ENCODE results near the gene SKAP1. TPM values are rescaled to one million over a fixed set of nuclear protein-coding genes. Genes with fewer than 3 reads are reported as not detected.

SKAP1 gene
- total and polyA plus RNA-seq, 2 experiments from 2014 or later = 0.27 TPM; not detected in 1

GRCh38 chr17:48126532-48126850 is 303.5 kb downstream of the SKAP1 start:
- no peaks in the 10 kb centered on the region for H3K27me3 ChIP-seq (ENCODE audit: insufficient read depth)

More at GRCh38 chr17:48126532-48126850, 303.5 kb downstream of the SKAP1 start:
- peaks cover 6% of the 10 kb centered on the region for H3K27me3 Mint-ChIP-seq (ENCODE audit: insufficient read depth, low read depth, poor library complexity)
- peaks cover 11% of the 10 kb centered on the region for H3K36me3 Mint-ChIP-seq (ENCODE audit: low read depth)
- H3K27ac Mint-ChIP-seq = no peak overlapping the region
- H3K4me3 ChIP-seq = no peak overlapping the region
- no peak overlapping the region for H3K4me2 ChIP-seq
- ATAC-seq = no peak
- H4K20me1 ChIP-seq (replicated peaks; ENCODE audit: insufficient read depth) = 0 out of 2 replicates have a peak, but pooled peaks cover 5% of the 10 kb centered on the region
- DNase-seq (ENCODE audit: low spot score) = no peak
- no peak overlapping the region for H3K4me3 Mint-ChIP-seq
- no peak overlapping the region for H2AFZ ChIP-seq
- no peaks in the 10 kb centered on the region for H3K9me3 Mint-ChIP-seq
- TF ChIP-seq CTCF (conservative IDR thresholded peaks at IDR 0.05; ENCODE audit: low read depth in 2 of 2) (no peak), EZH2 (IDR thresholded peaks at IDR 0.05; ENCODE audit: low read depth, unreplicated experiment) (no peak), ZNF331 (CRISPR knock-in tag; IDR thresholded peaks at IDR 0.05; ENCODE audit: low read depth) (no peak), ZNF114 (CRISPR knock-in tag; IDR thresholded peaks at IDR 0.05) (no peak), CREB1 (CRISPR knock-in tag; IDR thresholded peaks at IDR 0.05; ENCODE audit: low read depth) (no peak), REST (IDR thresholded peaks at IDR 0.05; ENCODE audit: unreplicated experiment) (no peak), STAT1 (IDR thresholded peaks at IDR 0.05; ENCODE audit: unreplicated experiment) (no peak), JUNB (IDR thresholded peaks at IDR 0.05; ENCODE audit: unreplicated experiment) (no peak), NANOG (IDR thresholded peaks at IDR 0.05; ENCODE audit: borderline replicate concordance) (no peak), EZH2phosphoT487 (IDR thresholded peaks at IDR 0.05; ENCODE audit: unreplicated experiment) (no peak), POLR2AphosphoS5 (IDR thresholded peaks at IDR 0.05; ENCODE audit: low read depth) (no peak), ETS1 (IDR thresholded peaks at IDR 0.05) (no peak)
- TF ChIP-seq, protein P1, sequence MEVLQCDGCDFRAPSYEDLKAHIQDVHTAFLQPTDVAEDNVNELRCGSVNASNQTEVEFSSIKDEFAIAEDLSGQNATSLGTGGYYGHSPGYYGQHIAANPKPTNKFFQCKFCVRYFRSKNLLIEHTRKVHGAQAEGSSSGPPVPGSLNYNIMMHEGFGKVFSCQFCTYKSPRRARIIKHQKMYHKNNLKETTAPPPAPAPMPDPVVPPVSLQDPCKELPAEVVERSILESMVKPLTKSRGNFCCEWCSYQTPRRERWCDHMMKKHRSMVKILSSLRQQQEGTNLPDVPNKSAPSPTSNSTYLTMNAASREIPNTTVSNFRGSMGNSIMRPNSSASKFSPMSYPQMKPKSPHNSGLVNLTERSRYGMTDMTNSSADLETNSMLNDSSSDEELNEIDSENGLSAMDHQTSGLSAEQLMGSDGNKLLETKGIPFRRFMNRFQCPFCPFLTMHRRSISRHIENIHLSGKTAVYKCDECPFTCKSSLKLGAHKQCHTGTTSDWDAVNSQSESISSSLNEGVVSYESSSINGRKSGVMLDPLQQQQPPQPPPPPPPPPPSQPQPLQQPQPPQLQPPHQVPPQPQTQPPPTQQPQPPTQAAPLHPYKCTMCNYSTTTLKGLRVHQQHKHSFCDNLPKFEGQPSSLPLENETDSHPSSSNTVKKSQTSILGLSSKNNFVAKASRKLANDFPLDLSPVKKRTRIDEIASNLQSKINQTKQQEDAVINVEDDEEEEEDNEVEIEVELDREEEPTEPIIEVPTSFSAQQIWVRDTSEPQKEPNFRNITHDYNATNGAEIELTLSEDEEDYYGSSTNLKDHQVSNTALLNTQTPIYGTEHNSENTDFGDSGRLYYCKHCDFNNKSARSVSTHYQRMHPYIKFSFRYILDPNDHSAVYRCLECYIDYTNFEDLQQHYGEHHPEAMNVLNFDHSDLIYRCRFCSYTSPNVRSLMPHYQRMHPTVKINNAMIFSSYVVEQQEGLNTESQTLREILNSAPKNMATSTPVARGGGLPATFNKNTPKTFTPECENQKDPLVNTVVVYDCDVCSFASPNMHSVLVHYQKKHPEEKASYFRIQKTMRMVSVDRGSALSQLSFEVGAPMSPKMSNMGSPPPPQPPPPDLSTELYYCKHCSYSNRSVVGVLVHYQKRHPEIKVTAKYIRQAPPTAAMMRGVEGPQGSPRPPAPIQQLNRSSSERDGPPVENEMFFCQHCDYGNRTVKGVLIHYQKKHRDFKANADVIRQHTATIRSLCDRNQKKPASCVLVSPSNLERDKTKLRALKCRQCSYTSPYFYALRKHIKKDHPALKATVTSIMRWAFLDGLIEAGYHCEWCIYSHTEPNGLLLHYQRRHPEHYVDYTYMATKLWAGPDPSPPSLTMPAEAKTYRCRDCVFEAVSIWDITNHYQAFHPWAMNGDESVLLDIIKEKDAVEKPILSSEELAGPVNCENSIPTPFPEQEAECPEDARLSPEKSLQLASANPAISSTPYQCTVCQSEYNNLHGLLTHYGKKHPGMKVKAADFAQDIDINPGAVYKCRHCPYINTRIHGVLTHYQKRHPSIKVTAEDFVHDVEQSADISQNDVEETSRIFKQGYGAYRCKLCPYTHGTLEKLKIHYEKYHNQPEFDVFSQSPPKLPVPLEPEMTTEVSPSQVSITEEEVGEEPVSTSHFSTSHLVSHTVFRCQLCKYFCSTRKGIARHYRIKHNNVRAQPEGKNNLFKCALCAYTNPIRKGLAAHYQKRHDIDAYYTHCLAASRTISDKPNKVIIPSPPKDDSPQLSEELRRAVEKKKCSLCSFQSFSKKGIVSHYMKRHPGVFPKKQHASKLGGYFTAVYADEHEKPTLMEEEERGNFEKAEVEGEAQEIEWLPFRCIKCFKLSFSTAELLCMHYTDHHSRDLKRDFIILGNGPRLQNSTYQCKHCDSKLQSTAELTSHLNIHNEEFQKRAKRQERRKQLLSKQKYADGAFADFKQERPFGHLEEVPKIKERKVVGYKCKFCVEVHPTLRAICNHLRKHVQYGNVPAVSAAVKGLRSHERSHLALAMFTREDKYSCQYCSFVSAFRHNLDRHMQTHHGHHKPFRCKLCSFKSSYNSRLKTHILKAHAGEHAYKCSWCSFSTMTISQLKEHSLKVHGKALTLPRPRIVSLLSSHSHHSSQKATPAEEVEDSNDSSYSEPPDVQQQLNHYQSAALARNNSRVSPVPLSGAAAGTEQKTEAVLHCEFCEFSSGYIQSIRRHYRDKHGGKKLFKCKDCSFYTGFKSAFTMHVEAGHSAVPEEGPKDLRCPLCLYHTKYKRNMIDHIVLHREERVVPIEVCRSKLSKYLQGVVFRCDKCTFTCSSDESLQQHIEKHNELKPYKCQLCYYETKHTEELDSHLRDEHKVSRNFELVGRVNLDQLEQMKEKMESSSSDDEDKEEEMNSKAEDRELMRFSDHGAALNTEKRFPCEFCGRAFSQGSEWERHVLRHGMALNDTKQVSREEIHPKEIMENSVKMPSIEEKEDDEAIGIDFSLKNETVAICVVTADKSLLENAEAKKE (CRISPR knock-in tag; IDR thresholded peaks at IDR 0.05) = no peak
- no peak overlapping the region for H3K27ac ChIP-seq (ENCODE audit: low read depth)
- H3F3A ChIP-seq (replicated peaks; ENCODE audit: low read depth) = peaks cover 4% of the 10 kb centered on the region; the same call in 1 of the 2 replicates
- H3K9me2 ChIP-seq (ENCODE audit: insufficient read depth) = no peaks in the 10 kb centered on the region
- H3K79me2 ChIP-seq (replicated peaks; ENCODE audit: insufficient read depth) = no peaks in the 10 kb centered on the region
- peaks cover 2% of the 10 kb centered on the region; the same call in 1 of the 2 replicates for H3K36me3 ChIP-seq (ENCODE audit: insufficient read depth)
- peaks cover 13% of the 10 kb centered on the region for H3K4me1 Mint-ChIP-seq
- H3K4me1 ChIP-seq (ENCODE audit: insufficient read depth) = peaks cover 10% of the 10 kb centered on the region

Data from GM23338 (cell line).